ENCODE data around the gene CFAP221.
A peak's percentile ranks its signal among the peaks of the same experiment; 100 is the strongest.

CFAP221 gene

GRCh38 chr2:119519057-119519408 lies 25.2 kb upstream of the CFAP221 start:
- DNase-seq = no peak
- H2AFZ ChIP-seq (ENCODE audit: low read length) = no peak overlapping the region
- H3F3A ChIP-seq (ENCODE audit: insufficient read depth, low read length) = no peaks in the 10 kb centered on the region
- H3K4me1 ChIP-seq (ENCODE audit: low read length) = no peaks in the 10 kb centered on the region
- H3K9ac ChIP-seq (ENCODE audit: low read length) = no peak overlapping the region
- H3K36me3 ChIP-seq (replicated peaks; ENCODE audit: insufficient read depth, low read length) = no peaks in the 10 kb centered on the region
- TF ChIP-seq EZH2 (optimal IDR thresholded peaks at IDR 0.05; ENCODE audit: low read depth, low read length) (no peak), EZH2phosphoT487 (IDR thresholded peaks at IDR 0.05; ENCODE audit: low read length) (no peak), CTCF (IDR thresholded peaks at IDR 0.05; ENCODE audit: low read length) (no peak)
- H4K20me1 ChIP-seq (ENCODE audit: insufficient read depth, low read length) = no peaks in the 10 kb centered on the region
- no peaks in the 10 kb centered on the region for H3K79me2 ChIP-seq (ENCODE audit: low read length)
- H3K27me3 ChIP-seq (replicated peaks; ENCODE audit: insufficient read depth, low read length) = no peaks in the 10 kb centered on the region
- no peak overlapping the region for H3K27ac ChIP-seq (ENCODE audit: low read length)
- no peak overlapping the region for H3K4me2 ChIP-seq (ENCODE audit: low read depth, low read length)
- no peak overlapping the region for H3K4me3 ChIP-seq (ENCODE audit: low read length)
- H3K9me2 ChIP-seq (replicated peaks; ENCODE audit: insufficient read depth, low read length) = no peaks in the 10 kb centered on the region
- no peaks in the 10 kb centered on the region for H3K9me3 ChIP-seq (replicated peaks; ENCODE audit: insufficient read depth, low read length)

- Histone ChIP-seq H3K4me3 (ENCODE audit: low read length) (no peak overlapping the region), H4K20me1 (ENCODE audit: insufficient read depth, low read length) (no peaks in the 10 kb centered on the region), H3K4me1 (ENCODE audit: low read length) (no peaks in the 10 kb centered on the region), H2AFZ (ENCODE audit: low read length) (no peak overlapping the region), H3K79me2 (ENCODE audit: low read length) (no peaks in the 10 kb centered on the region), H3K4me2 (ENCODE audit: low read depth, low read length) (no peak overlapping the region), H3K9me2 (replicated peaks; ENCODE audit: insufficient read depth, low read length) (no peaks in the 10 kb centered on the region), H3F3A (ENCODE audit: insufficient read depth, low read length) (no peaks in the 10 kb centered on the region), H3K9ac (ENCODE audit: low read length) (no peak overlapping the region), H3K27me3 (replicated peaks; ENCODE audit: insufficient read depth, low read length) (no peaks in the 10 kb centered on the region), H3K9me3 (replicated peaks; ENCODE audit: insufficient read depth, low read length) (no peaks in the 10 kb centered on the region), H3K36me3 (replicated peaks; ENCODE audit: insufficient read depth, low read length) (no peaks in the 10 kb centered on the region), H3K27ac (ENCODE audit: low read length) (no peak overlapping the region)
- TF ChIP-seq EZH2phosphoT487 (IDR thresholded peaks at IDR 0.05; ENCODE audit: low read length) (no peak), CTCF (IDR thresholded peaks at IDR 0.05; ENCODE audit: low read length) (no peak), EZH2 (optimal IDR thresholded peaks at IDR 0.05; ENCODE audit: low read depth, low read length) (no peak)
- peak; percentile 15 for DNase-seq
Observed at GRCh38 chr2:119520696-119521432, 23.4 kb upstream of the CFAP221 start.

- TF ChIP-seq EZH2 (optimal IDR thresholded peaks at IDR 0.05; ENCODE audit: low read depth, low read length) = no peak
- TF ChIP-seq EZH2phosphoT487 (IDR thresholded peaks at IDR 0.05; ENCODE audit: low read length) = no peak
- no peak for TF ChIP-seq CTCF (IDR thresholded peaks at IDR 0.05; ENCODE audit: low read length)
- Histone ChIP-seq H3K27me3 (replicated peaks; ENCODE audit: insufficient read depth, low read length) (no peaks in the 10 kb centered on the region), H4K20me1 (ENCODE audit: insufficient read depth, low read length) (no peaks in the 10 kb centered on the region), H3F3A (ENCODE audit: insufficient read depth, low read length) (no peaks in the 10 kb centered on the region), H3K79me2 (ENCODE audit: low read length) (no peaks in the 10 kb centered on the region), H3K36me3 (replicated peaks; ENCODE audit: insufficient read depth, low read length) (no peaks in the 10 kb centered on the region), H3K4me2 (ENCODE audit: low read depth, low read length) (no peak overlapping the region), H3K9ac (ENCODE audit: low read length) (no peak overlapping the region), H2AFZ (ENCODE audit: low read length) (no peak overlapping the region), H3K4me3 (ENCODE audit: low read length) (no peak overlapping the region), H3K4me1 (ENCODE audit: low read length) (no peaks in the 10 kb centered on the region), H3K27ac (ENCODE audit: low read length) (no peak overlapping the region), H3K9me3 (replicated peaks; ENCODE audit: insufficient read depth, low read length) (no peaks in the 10 kb centered on the region), H3K9me2 (replicated peaks; ENCODE audit: insufficient read depth, low read length) (no peaks in the 10 kb centered on the region)
- DNase-seq = no peak
Observed at GRCh38 chr2:119521433-119522050, 22.7 kb upstream of the CFAP221 start.
